WTC11 (cell line): ENCODE measurements around the gene GALNTL6. TPM values are rescaled to one million over a fixed set of nuclear protein-coding genes. Genes with fewer than 3 reads are reported as not detected.

ENCODE experiments used
- ATAC-seq: fragments of 200-7000 bp; cut with Tn5 transposase; 2 replicates; pipeline ENCODE4 v1.10.0; 2021; ENCODE audit warnings: mild to moderate bottlenecking, moderate library complexity
- CTCF ChIA-PET: fragments of 300-600 bp; sonication (Branson Sonifier 250); formaldehyde crosslinking; loops from one replicate; lab custom pipeline; 2021; ENCODE audit warnings: antibody characterized with exemption; lab: Charles Lee
- POLR2A ChIA-PET: fragments of 350-600 bp; sonication (Branson Sonifier 250); formaldehyde crosslinking; loops from one replicate; lab custom pipeline; 2021; ENCODE audit warnings: antibody characterized with exemption; lab: Charles Lee
- DNase-seq: peaks from one replicate; pipeline ENCODE4 v3.0.0; 2021; ENCODE audit warnings: low spot score
- H3K27ac Mint-ChIP-seq: 2 replicates; pipeline ENCODE4 v1.8.0; 2021; ENCODE audit warnings: mixed read lengths
- H3K27me3 Mint-ChIP-seq: 2 replicates; pipeline ENCODE4 v1.8.0; 2021; ENCODE audit warnings: low read depth, mild to moderate bottlenecking, moderate library complexity, mixed read lengths
- H3K36me3 Mint-ChIP-seq: 2 replicates; pipeline ENCODE4 v1.8.0; 2021; ENCODE audit warnings: mixed read lengths
- H3K4me1 Mint-ChIP-seq: 2 replicates; pipeline ENCODE4 v1.8.0; 2022; ENCODE audit warnings: mixed read lengths
- H3K4me3 Mint-ChIP-seq: 2 replicates; pipeline ENCODE4 v1.8.0; 2021; ENCODE audit warnings: mild to moderate bottlenecking, moderate library complexity, mixed read lengths
- H3K9me3 Mint-ChIP-seq: 2 replicates; pipeline ENCODE4 v1.8.0; 2021; ENCODE audit warnings: mixed read lengths
- CBFB ChIP-seq: sonication (generic); formaldehyde crosslinking; IDR thresholded peaks from 2 replicates; pipeline ENCODE4 v1.8.1; 2022; ENCODE audit warnings: mild to moderate bottlenecking, low read depth, missing genetic modification reagents
- FOXP1 ChIP-seq: sonication (generic); formaldehyde crosslinking; IDR thresholded peaks from 2 replicates; pipeline ENCODE4 v1.8.0; 2022; ENCODE audit warnings: missing genetic modification reagents, mild to moderate bottlenecking, moderate library complexity, borderline replicate concordance
- NFE2L1 ChIP-seq: sonication (generic); formaldehyde crosslinking; IDR thresholded peaks from 2 replicates; pipeline ENCODE4 v1.8.1; 2023; ENCODE audit warnings: missing genetic modification reagents
- NR3C1 ChIP-seq: sonication (generic); formaldehyde crosslinking; conservative IDR thresholded peaks from 2 replicates; pipeline ENCODE4 v1.8.1; 2023; ENCODE audit warnings: low read depth, mild to moderate bottlenecking, missing genetic modification reagents
- OVOL2 ChIP-seq: fragments of 250-450 bp; sonication (Bioruptor Pico); IDR thresholded peaks from 2 replicates; pipeline ENCODE4 v1.9.0; 2021; ENCODE audit warnings: mild to moderate bottlenecking, borderline replicate concordance
- SMAD4 ChIP-seq: sonication (generic); formaldehyde crosslinking; IDR thresholded peaks from 2 replicates; pipeline ENCODE4 v1.8.0; 2022; ENCODE audit warnings: mild to moderate bottlenecking, missing genetic modification reagents
- USF1 ChIP-seq: sonication (generic); formaldehyde crosslinking; IDR thresholded peaks from 2 replicates; pipeline ENCODE4 v1.8.0; 2022; ENCODE audit warnings: mild to moderate bottlenecking, missing genetic modification reagents
- ZNF138 ChIP-seq: sonication (generic); formaldehyde crosslinking; conservative IDR thresholded peaks from 2 replicates; pipeline ENCODE4 v1.8.1; 2022; ENCODE audit warnings: mild to moderate bottlenecking, moderate library complexity, missing genetic modification reagents
- ZNF396 ChIP-seq: fragments of 250-450 bp; sonication (Bioruptor Pico); IDR thresholded peaks from 2 replicates; pipeline ENCODE4 v1.8.0; 2021; ENCODE audit warnings: mild to moderate bottlenecking, moderate library complexity, borderline replicate concordance
- ZNF425 ChIP-seq: fragments of 250-450 bp; sonication (Bioruptor Pico); conservative IDR thresholded peaks from 2 replicates; pipeline ENCODE4 v1.9.0; 2021; ENCODE audit warnings: mild to moderate bottlenecking
- total RNA-seq: library from RNA; stranded (reverse); gene quantifications from 3 replicates; pipeline ENCODE4 v1.2.3, GENCODE V29; 2021
- TF ChIP-seq, protein P1 (sequence below): sonication (generic); formaldehyde crosslinking; IDR thresholded peaks from 2 replicates; pipeline ENCODE4 v1.8.1; 2022; ENCODE audit warnings: mild to moderate bottlenecking, moderate library complexity, missing genetic modification reagents
- TF ChIP-seq, protein P2 (sequence below): sonication (generic); formaldehyde crosslinking; IDR thresholded peaks from 2 replicates; pipeline ENCODE4 v1.8.0; 2022; ENCODE audit warnings: mild to moderate bottlenecking, missing genetic modification reagents
- TF ChIP-seq, protein P3 (sequence below): sonication (generic); formaldehyde crosslinking; IDR thresholded peaks from 2 replicates; pipeline ENCODE4 v1.8.1; 2023; ENCODE audit warnings: mild to moderate bottlenecking, moderate library complexity, missing genetic modification reagents
- TF ChIP-seq, protein P4 (sequence below): sonication (generic); formaldehyde crosslinking; IDR thresholded peaks from 2 replicates; pipeline ENCODE4 v1.8.1; 2023; ENCODE audit warnings: mild to moderate bottlenecking, missing genetic modification reagents, moderate library complexity
- TF ChIP-seq, protein P5 (sequence below): sonication (generic); formaldehyde crosslinking; IDR thresholded peaks from 2 replicates; pipeline ENCODE4 v1.8.0; 2022; ENCODE audit warnings: mild to moderate bottlenecking, missing genetic modification reagents
- TF ChIP-seq, protein P6 (sequence below): sonication (generic); formaldehyde crosslinking; IDR thresholded peaks from 2 replicates; pipeline ENCODE4 v1.8.0; 2023; ENCODE audit warnings: missing genetic modification reagents, mild to moderate bottlenecking, borderline replicate concordance

The GALNTL6 gene
- total RNA-seq, 1 experiment from 2014 or later, result 0.24 TPM

- TF ChIP-seq, protein P1, sequence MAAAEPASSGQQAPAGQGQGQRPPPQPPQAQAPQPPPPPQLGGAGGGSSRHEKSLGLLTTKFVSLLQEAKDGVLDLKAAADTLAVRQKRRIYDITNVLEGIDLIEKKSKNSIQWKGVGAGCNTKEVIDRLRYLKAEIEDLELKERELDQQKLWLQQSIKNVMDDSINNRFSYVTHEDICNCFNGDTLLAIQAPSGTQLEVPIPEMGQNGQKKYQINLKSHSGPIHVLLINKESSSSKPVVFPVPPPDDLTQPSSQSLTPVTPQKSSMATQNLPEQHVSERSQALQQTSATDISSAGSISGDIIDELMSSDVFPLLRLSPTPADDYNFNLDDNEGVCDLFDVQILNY (CRISPR knock-in tag), result no peak
- TF ChIP-seq OVOL2 (CRISPR knock-in tag) (no peak), ZNF138 (CRISPR knock-in tag) (no peak), NR3C1 (no peak)
- TF ChIP-seq, protein P2, sequence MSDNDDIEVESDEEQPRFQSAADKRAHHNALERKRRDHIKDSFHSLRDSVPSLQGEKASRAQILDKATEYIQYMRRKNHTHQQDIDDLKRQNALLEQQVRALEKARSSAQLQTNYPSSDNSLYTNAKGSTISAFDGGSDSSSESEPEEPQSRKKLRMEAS (CRISPR knock-in tag), result no peak
- H3K27me3 Mint-ChIP-seq, result no peaks in the 10 kb centered on the region
- POLR2A ChIA-PET, result no interaction called here
- no peak overlapping the region for H3K4me3 Mint-ChIP-seq
- no peak for DNase-seq
- CTCF ChIA-PET, result no interaction called here
- peaks cover 2% of the 10 kb centered on the region for H3K9me3 Mint-ChIP-seq
- no peaks in the 10 kb centered on the region; the same call in 1 of the 2 replicates for H3K4me1 Mint-ChIP-seq
- H3K27ac Mint-ChIP-seq, result no peak overlapping the region
- ATAC-seq, result no peak
- no peaks in the 10 kb centered on the region for H3K36me3 Mint-ChIP-seq
Observed at GRCh38 chr4:172822331-172822730, 1009.1 kb downstream of the GALNTL6 start.

- H3K36me3 Mint-ChIP-seq, result peaks cover 8% of the 10 kb centered on the region; the same call in 1 of the 2 replicates
- TF ChIP-seq SMAD4 (CRISPR knock-in tag) (no peak), NFE2L1 (no peak), CBFB (CRISPR knock-in tag) (no peak), OVOL2 (CRISPR knock-in tag) (no peak), USF1 (CRISPR knock-in tag) (no peak), ZNF425 (CRISPR knock-in tag) (no peak), FOXP1 (CRISPR knock-in tag) (no peak), ZNF396 (CRISPR knock-in tag) (no peak)
- TF ChIP-seq, protein P3, sequence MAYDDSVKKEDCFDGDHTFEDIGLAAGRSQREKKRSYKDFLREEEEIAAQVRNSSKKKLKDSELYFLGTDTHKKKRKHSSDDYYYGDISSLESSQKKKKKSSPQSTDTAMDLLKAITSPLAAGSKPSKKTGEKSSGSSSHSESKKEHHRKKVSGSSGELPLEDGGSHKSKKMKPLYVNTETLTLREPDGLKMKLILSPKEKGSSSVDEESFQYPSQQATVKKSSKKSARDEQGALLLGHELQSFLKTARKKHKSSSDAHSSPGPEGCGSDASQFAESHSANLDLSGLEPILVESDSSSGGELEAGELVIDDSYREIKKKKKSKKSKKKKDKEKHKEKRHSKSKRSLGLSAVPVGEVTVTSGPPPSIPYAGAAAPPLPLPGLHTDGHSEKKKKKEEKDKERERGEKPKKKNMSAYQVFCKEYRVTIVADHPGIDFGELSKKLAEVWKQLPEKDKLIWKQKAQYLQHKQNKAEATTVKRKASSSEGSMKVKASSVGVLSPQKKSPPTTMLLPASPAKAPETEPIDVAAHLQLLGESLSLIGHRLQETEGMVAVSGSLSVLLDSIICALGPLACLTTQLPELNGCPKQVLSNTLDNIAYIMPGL (CRISPR knock-in tag), result no peak
- TF ChIP-seq, protein P4, sequence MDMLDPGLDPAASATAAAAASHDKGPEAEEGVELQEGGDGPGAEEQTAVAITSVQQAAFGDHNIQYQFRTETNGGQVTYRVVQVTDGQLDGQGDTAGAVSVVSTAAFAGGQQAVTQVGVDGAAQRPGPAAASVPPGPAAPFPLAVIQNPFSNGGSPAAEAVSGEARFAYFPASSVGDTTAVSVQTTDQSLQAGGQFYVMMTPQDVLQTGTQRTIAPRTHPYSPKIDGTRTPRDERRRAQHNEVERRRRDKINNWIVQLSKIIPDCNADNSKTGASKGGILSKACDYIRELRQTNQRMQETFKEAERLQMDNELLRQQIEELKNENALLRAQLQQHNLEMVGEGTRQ (CRISPR knock-in tag), result no peak
- TF ChIP-seq, protein P5, sequence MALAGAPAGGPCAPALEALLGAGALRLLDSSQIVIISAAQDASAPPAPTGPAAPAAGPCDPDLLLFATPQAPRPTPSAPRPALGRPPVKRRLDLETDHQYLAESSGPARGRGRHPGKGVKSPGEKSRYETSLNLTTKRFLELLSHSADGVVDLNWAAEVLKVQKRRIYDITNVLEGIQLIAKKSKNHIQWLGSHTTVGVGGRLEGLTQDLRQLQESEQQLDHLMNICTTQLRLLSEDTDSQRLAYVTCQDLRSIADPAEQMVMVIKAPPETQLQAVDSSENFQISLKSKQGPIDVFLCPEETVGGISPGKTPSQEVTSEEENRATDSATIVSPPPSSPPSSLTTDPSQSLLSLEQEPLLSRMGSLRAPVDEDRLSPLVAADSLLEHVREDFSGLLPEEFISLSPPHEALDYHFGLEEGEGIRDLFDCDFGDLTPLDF, result no peak
- TF ChIP-seq, protein P6, sequence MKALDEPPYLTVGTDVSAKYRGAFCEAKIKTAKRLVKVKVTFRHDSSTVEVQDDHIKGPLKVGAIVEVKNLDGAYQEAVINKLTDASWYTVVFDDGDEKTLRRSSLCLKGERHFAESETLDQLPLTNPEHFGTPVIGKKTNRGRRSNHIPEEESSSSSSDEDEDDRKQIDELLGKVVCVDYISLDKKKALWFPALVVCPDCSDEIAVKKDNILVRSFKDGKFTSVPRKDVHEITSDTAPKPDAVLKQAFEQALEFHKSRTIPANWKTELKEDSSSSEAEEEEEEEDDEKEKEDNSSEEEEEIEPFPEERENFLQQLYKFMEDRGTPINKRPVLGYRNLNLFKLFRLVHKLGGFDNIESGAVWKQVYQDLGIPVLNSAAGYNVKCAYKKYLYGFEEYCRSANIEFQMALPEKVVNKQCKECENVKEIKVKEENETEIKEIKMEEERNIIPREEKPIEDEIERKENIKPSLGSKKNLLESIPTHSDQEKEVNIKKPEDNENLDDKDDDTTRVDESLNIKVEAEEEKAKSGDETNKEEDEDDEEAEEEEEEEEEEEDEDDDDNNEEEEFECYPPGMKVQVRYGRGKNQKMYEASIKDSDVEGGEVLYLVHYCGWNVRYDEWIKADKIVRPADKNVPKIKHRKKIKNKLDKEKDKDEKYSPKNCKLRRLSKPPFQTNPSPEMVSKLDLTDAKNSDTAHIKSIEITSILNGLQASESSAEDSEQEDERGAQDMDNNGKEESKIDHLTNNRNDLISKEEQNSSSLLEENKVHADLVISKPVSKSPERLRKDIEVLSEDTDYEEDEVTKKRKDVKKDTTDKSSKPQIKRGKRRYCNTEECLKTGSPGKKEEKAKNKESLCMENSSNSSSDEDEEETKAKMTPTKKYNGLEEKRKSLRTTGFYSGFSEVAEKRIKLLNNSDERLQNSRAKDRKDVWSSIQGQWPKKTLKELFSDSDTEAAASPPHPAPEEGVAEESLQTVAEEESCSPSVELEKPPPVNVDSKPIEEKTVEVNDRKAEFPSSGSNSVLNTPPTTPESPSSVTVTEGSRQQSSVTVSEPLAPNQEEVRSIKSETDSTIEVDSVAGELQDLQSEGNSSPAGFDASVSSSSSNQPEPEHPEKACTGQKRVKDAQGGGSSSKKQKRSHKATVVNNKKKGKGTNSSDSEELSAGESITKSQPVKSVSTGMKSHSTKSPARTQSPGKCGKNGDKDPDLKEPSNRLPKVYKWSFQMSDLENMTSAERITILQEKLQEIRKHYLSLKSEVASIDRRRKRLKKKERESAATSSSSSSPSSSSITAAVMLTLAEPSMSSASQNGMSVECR (CRISPR knock-in tag), result no peak
- no peaks in the 10 kb centered on the region; the same call in 1 of the 2 replicates for H3K4me1 Mint-ChIP-seq
- no peaks in the 10 kb centered on the region for H3K27me3 Mint-ChIP-seq
- H3K27ac Mint-ChIP-seq, result no peak overlapping the region
- POLR2A ChIA-PET, result no interaction called here
- ATAC-seq (no peak), DNase-seq (no peak)
- H3K4me3 Mint-ChIP-seq, result no peak overlapping the region
- CTCF ChIA-PET, result interaction anchor here (1.0 kb wide), 1 partner anchor 593 kb away, joined by 4 read pairs; no protein-coding TSS in a partner anchor
- peaks cover 15% of the 10 kb centered on the region for H3K9me3 Mint-ChIP-seq
Observed at GRCh38 chr4:172826346-172826745, 1013.1 kb downstream of the GALNTL6 start.
